ENCODE measurements around the gene CREM.
"Not testable (repeated sequence)": the region's sequence is repeated elsewhere in the genome, so short reads cannot be mapped to it uniquely, and the experiment has no call there.

The CREM gene

GRCh38 chr10:35194906-35195305 is 68.3 kb downstream of the CREM start:
- peak; percentile 6 for DNase-seq (ENCODE audit: low read depth)

GRCh38 chr10:35195361-35196306 is 69.0 kb downstream of the CREM start:
- DNase-seq (ENCODE audit: low read depth), result peak; percentile 50

- DNase-seq (ENCODE audit: low read depth), result no peak
These were observed 73.8 kb downstream of the CREM start for GRCh38 chr10:35200487-35200886.

- DNase-seq (ENCODE audit: low read depth), result no peak
These were observed 74.6 kb downstream of the CREM start for GRCh38 chr10:35201234-35201633.

- no peak for DNase-seq (ENCODE audit: low read depth)
These were observed 75.4 kb downstream of the CREM start for GRCh38 chr10:35202050-35202449.

GRCh38 chr10:35203745-35204144 is 77.1 kb downstream of the CREM start:
- DNase-seq (ENCODE audit: low read depth), result no peak

GRCh38 chr10:35204650-35205319 is 78.1 kb downstream of the CREM start:
- no peak for DNase-seq (ENCODE audit: low read depth)

- DNase-seq (ENCODE audit: low read depth), result no peak
These were observed 79.6 kb downstream of the CREM start for GRCh38 chr10:35206274-35206673.

- DNase-seq (ENCODE audit: low read depth), result no peak
These were observed 81.9 kb downstream of the CREM start for GRCh38 chr10:35208536-35208935.

- no peak for DNase-seq (ENCODE audit: low read depth)
These were observed 82.4 kb downstream of the CREM start for GRCh38 chr10:35208949-35209613.

GRCh38 chr10:35210961-35211360 is 84.3 kb downstream of the CREM start:
- no peak for DNase-seq (ENCODE audit: low read depth)

- no peak for DNase-seq (ENCODE audit: low read depth)
These were observed 84.7 kb downstream of the CREM start for GRCh38 chr10:35211390-35211789.

- no peak for DNase-seq (ENCODE audit: low read depth)
These were observed 86.2 kb downstream of the CREM start for GRCh38 chr10:35212856-35213255.

- DNase-seq (ENCODE audit: low read depth), result no peak
These were observed 87.1 kb downstream of the CREM start for GRCh38 chr10:35213699-35214098.

- DNase-seq (ENCODE audit: low read depth), result no peak
These were observed 88.0 kb downstream of the CREM start for GRCh38 chr10:35214607-35215020.

- DNase-seq (ENCODE audit: low read depth), result no peak
These were observed 88.5 kb downstream of the CREM start for GRCh38 chr10:35215107-35215506.

- no peak for DNase-seq (ENCODE audit: low read depth)
These were observed 89.8 kb downstream of the CREM start for GRCh38 chr10:35216303-35216905.

- not testable (repeated sequence) for DNase-seq (ENCODE audit: low read depth)
These were observed 90.3 kb downstream of the CREM start for GRCh38 chr10:35216956-35217355.

GRCh38 chr10:35217455-35217854 is 90.8 kb downstream of the CREM start:
- no peak for DNase-seq (ENCODE audit: low read depth)

GRCh38 chr10:35218339-35218955 is 91.8 kb downstream of the CREM start:
- peak; percentile 55 for DNase-seq (ENCODE audit: low read depth)

- no peak for DNase-seq (ENCODE audit: low read depth)
These were observed 92.6 kb downstream of the CREM start for GRCh38 chr10:35219292-35219691.

Data from activated T-helper 1 cell treated with Interleukin-2 at 50 U/mL for 16 hours (primary cell).